OCI-LY7 (cell line): ENCODE measurements around the gene AURKB.

Experiments
- CTCF ChIP-seq: fragments of 200-600 bp; sonication (generic); conservative IDR thresholded peaks from 2 replicates; pipeline ENCODE4 v1.5.1; 2014; ENCODE audit warnings: mild to moderate bottlenecking, antibody characterized with exemption, low read length, moderate library complexity, mixed read lengths
- EZH2phosphoT487 ChIP-seq: fragments of 200-600 bp; sonication (generic); IDR thresholded peaks from 2 replicates; pipeline ENCODE4 v1.6.1; 2018; ENCODE audit warnings: low read depth, borderline replicate concordance, mild to moderate bottlenecking, mixed run types, antibody characterized with exemption, low read length, moderate library complexity, mixed read lengths

- TF ChIP-seq CTCF: no peak
- no peak for TF ChIP-seq EZH2phosphoT487
Observed at GRCh38 chr17:8222380-8222629, 11.9 kb upstream of the AURKB start.
